Sigmoid colon (tissue), 7 donors: ENCODE measurements around the gene TARBP2. TPM values are rescaled to one million over a fixed set of nuclear protein-coding genes. Genes with fewer than 3 reads are reported as not detected.

Experiments used
- DNase-seq: peaks from one replicate; pipeline ENCODE4 v3.0.0-alpha.2; 2019
- H3K27ac ChIP-seq, 4 donors: fragments of 200-600 bp; sonication (generic); one replicate each; pipeline ENCODE4 v1.5.1; 2016 to 2019; ENCODE audit warnings: mild to moderate bottlenecking in 1 of 4
- H3K27me3 ChIP-seq, 3 donors: fragments of 200-600 bp; sonication (generic); one replicate each; pipeline ENCODE4 v1.5.1; 2019; ENCODE audit warnings: mild to moderate bottlenecking in 1 of 3
- H3K36me3 ChIP-seq, 4 donors: fragments of 200-600 bp; sonication (generic); one replicate each; pipeline ENCODE4 v1.5.1; 2016 to 2019
- H3K4me1 ChIP-seq, 4 donors: fragments of 200-600 bp; sonication (generic); one replicate each; pipeline ENCODE4 v1.5.1; 2017 to 2019
- H3K4me3 ChIP-seq, 4 donors: fragments of 200-600 bp; sonication (generic); one replicate each; pipeline ENCODE4 v1.5.1; 2017 to 2019; ENCODE audit warnings: mild to moderate bottlenecking in 2 of 4, moderate library complexity in 1 of 4
- H3K9me3 ChIP-seq, 4 donors: fragments of 200-600 bp in 3 of 4; sonication (generic) in 3 of 4; one replicate each; pipeline versions ENCODE4 v1.5.1 to v1.6.1; 2013 to 2019
- EP300 ChIP-seq, 4 donors: sonication (generic); formaldehyde crosslinking; IDR thresholded peaks; one replicate each; pipeline ENCODE4 v1.6.1; 2017; ENCODE audit warnings: antibody characterized with exemption in 4 of 4
- POLR2A ChIP-seq, 2 donors: fragments of 450-650 bp; IDR thresholded peaks; one replicate each; pipeline ENCODE4 v1.6.1; 2016; ENCODE audit warnings: antibody characterized with exemption in 2 of 2, mild to moderate bottlenecking in 2 of 2, moderate library complexity in 2 of 2
- POLR2AphosphoS5 ChIP-seq, 4 donors: sonication (generic); formaldehyde crosslinking; IDR thresholded peaks; one replicate each; pipeline ENCODE4 v1.6.1; 2017; ENCODE audit warnings: antibody characterized with exemption in 4 of 4
- WGBS, 2 donors: extraction: QIAGEN DNeasy Blood & Tissue Kit; methylation state at CpG; one replicate each; pipeline ENCODE4 v1.1.7; 2013; 5-methylcytosine and 5-hydroxymethylcytosine counted together
- intact Hi-C: fragments of 100-400 bp; cut with DNase I; formaldehyde crosslinking; loops from one replicate; pipeline ENCODE4 v1.15.1; 2023
- polyA plus RNA-seq, 3 donors: library from polyadenylated mRNA; stranded (reverse); fragments of 200-250 nt; gene quantifications; one replicate each; pipeline ENCODE4 v1.2.3, GENCODE V29; 2013
- total RNA-seq, 4 donors: library from RNA; depleted of rRNA; stranded (reverse); fragments of >200 nt; gene quantifications; one replicate each; pipeline ENCODE4 v1.1.0, GENCODE V29; 2016
- TF ChIP-seq, protein P1 (sequence below), 4 experiments: fragments of 450-650 bp in 3 of 4; fragments of 200-600 bp in 1 of 4; IDR thresholded peaks; one replicate each; pipeline ENCODE4 v1.5.1; 2016 to 2019; ENCODE audit warnings: antibody characterized with exemption in 4 of 4, mild to moderate bottlenecking in 3 of 4, moderate library complexity in 2 of 4
- donor health status: healthy with polysubstance abuse.
- donor health status: Bipolar disorder and iron deficiency.
- donor health status: healthy.

Gene TARBP2
- total and polyA plus RNA-seq, 7 donors = 16.1 to 29.9 (median 19.7) TPM

DNA sequence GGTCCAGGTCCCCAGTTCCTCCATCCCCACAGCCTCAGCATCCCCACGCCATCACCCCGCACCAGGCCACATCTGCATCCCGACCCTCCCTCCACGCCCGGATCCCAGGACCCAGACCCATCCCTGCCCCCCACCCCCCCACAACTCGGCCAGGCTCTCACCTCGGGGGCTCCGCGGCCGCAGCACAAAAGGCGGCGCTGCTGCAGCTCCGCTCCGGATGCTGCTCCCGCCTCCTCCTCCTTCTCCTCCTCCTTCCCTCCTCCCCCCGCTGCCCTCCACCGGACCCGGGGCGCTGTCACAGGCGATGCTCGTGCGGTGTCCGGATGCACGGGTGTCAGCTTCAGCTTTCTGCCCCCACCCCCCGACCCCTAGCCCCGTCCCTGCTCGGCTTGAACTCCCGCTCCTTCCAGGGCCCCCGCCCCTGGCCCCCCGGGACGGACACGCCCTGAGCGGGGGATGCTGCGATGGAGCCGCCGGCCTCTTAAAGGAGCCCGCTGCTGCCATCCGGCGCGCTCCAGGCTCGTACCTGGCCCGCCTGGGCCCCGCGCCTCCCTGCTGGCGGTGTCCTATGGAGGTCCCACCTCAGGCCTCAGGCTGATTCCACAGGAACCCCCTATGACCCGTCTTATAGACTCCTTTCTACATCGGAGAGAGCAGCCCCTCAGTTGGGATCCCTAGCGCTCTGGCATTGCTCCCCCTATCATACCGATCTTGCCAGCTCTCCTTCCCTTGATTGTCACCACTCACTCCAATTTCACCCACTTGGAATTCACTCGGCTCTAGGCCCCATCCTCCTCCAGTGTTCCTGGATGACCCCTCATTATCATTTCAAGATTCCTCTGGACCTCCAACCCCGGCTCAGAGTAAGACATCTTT, 1.6 kb upstream of the TARBP2 start, which contains the start of gene MAP3K12:
TSS of gene MAP3K12 (minus strand) at position 193 of the 876 bp plus-strand sequence. CDS start 12,067 bp downstream, outside the sequence.
- Histone ChIP-seq H3K36me3 (peaks cover 0 to 6% (median 0%) of the 10 kb centered on the region in 4 donors), H3K4me3 (peak within 1 kb of the TSS; percentile 43 to 79 (median 76)), H3K27ac (peak within 1 kb of the TSS; percentile 93 to 99 (median 98)), H3K4me1 (peaks cover 0 to 38% (median 28%) of the 10 kb centered on the region in 4 donors), H3K9me3 (no peaks in the 10 kb centered on the region), H3K27me3 (no peaks in the 10 kb centered on the region)
- peak; percentile 89 for DNase-seq
- intact Hi-C loops = loop anchor here (2.0 to 5.0 kb wide), 3 partner anchors 59 to 447 kb away; partner anchors contain the start of genes AAAS, PRR13 and TNS2
- TF ChIP-seq, protein P1, sequence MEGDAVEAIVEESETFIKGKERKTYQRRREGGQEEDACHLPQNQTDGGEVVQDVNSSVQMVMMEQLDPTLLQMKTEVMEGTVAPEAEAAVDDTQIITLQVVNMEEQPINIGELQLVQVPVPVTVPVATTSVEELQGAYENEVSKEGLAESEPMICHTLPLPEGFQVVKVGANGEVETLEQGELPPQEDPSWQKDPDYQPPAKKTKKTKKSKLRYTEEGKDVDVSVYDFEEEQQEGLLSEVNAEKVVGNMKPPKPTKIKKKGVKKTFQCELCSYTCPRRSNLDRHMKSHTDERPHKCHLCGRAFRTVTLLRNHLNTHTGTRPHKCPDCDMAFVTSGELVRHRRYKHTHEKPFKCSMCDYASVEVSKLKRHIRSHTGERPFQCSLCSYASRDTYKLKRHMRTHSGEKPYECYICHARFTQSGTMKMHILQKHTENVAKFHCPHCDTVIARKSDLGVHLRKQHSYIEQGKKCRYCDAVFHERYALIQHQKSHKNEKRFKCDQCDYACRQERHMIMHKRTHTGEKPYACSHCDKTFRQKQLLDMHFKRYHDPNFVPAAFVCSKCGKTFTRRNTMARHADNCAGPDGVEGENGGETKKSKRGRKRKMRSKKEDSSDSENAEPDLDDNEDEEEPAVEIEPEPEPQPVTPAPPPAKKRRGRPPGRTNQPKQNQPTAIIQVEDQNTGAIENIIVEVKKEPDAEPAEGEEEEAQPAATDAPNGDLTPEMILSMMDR (IDR thresholded peaks at IDR 0.05) = no peak
- TF ChIP-seq POLR2A (IDR thresholded peaks at IDR 0.05) = no peak
- no peak for TF ChIP-seq EP300 (IDR thresholded peaks at IDR 0.05)
- peak; percentile 34 to 79 (median 58) for TF ChIP-seq POLR2AphosphoS5 (IDR thresholded peaks at IDR 0.05)
- 1 to 2% methylated on average over 51 of the region's 51 CpGs for WGBS, 2 donors

DNA sequence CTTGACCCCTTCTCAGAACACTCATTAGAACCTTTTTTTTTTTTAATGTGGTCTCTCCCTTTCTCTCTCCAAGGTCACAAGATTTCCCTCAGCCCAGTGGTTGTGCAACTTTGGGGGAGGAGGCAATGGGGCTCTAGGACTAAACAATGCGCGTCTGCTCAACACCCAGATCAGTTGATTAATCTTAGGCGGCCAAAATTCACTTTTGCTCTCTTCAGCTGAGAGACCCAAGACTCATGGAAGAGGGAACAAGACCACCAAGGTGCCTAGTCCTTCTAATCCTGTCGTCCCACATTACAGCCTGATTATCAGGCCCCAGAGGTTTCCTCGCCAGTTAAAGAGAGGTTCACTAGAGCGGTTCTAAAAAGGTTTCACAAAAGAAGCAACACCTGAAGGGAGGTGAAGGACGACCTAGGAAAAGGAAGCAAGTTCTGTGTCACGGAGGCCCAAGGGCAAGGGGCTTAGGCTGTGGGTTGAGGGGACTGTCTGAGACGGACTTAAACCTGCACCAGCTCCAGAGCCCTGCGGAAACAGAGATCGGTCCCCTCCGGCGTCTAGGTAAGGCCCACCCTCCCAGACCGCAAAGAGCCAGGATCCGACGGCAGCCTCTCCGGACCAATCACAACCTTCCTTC, 824 bp upstream of the TARBP2 start:
- H3K27ac ChIP-seq = peak overlapping the region; percentile 93 to 99 (median 98)
- H3K27me3 ChIP-seq = no peaks in the 10 kb centered on the region
- peak; percentile 98 to 99 (median 98) for TF ChIP-seq POLR2AphosphoS5 (IDR thresholded peaks at IDR 0.05)
- TF ChIP-seq, protein P1 (IDR thresholded peaks at IDR 0.05) = no peak
- no peak for TF ChIP-seq EP300 (IDR thresholded peaks at IDR 0.05)
- TF ChIP-seq POLR2A (IDR thresholded peaks at IDR 0.05) = peak; percentile 98
- DNase-seq = peak; percentile 93
- intact Hi-C loops = loop anchor here (2.0 to 5.0 kb wide), 3 partner anchors 59 to 448 kb away; partner anchors contain the start of genes AAAS, PRR13 and TNS2
- peaks cover 0 to 14% (median 4%) of the 10 kb centered on the region in 4 donors for H3K36me3 ChIP-seq
- no peaks in the 10 kb centered on the region for H3K9me3 ChIP-seq
- WGBS, 2 donors = 2% methylated on average over 17 of the region's 17 CpGs
- peak overlapping the region; percentile 43 to 79 (median 76) for H3K4me3 ChIP-seq
- H3K4me1 ChIP-seq = peaks cover 0 to 38% (median 28%) of the 10 kb centered on the region in 4 donors

DNA sequence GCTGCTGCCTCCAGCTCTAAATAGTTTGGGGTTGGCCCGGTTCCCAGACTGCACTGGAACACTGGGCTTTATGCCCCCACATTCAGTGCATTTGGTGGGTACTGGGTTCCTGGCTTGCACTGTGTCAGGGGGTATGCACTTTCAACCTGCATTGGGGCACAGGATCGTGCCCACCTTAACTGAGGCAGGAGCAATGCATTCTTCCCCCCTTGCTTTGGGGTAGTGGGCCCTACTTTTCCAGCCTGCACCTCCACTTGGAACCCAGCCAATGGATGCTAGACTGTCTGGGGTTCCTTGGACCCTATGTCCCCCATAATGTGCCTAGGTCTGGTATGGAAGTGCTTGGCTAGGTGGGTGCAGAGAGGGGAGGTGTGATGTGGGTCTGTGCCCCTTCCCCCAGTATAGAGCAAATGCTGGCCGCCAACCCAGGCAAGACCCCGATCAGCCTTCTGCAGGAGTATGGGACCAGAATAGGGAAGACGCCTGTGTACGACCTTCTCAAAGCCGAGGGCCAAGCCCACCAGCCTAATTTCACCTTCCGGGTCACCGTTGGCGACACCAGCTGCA, 615 bp downstream of the TARBP2 start:
- intact Hi-C loops = loop anchor here (2.0 to 5.0 kb wide), 3 partner anchors 61 to 449 kb away; partner anchors contain the start of genes AAAS, PRR13 and TNS2
- Histone ChIP-seq H3K4me3 (peak overlapping the region; percentile 74 to 79 (median 76)), H3K27me3 (no peaks in the 10 kb centered on the region), H3K27ac (peak overlapping the region; percentile 93 to 99 (median 98)), H3K9me3 (no peaks in the 10 kb centered on the region), H3K36me3 (peaks cover 0 to 28% (median 10%) of the 10 kb centered on the region in 4 donors), H3K4me1 (peaks cover 0 to 38% (median 26%) of the 10 kb centered on the region in 4 donors)
- 65 to 74% methylated on average over 10 of the region's 10 CpGs for WGBS, 2 donors
- peak; percentile 77 for DNase-seq
- no peak for TF ChIP-seq POLR2A (IDR thresholded peaks at IDR 0.05)
- TF ChIP-seq, protein P1 (IDR thresholded peaks at IDR 0.05) = no peak

DNA sequence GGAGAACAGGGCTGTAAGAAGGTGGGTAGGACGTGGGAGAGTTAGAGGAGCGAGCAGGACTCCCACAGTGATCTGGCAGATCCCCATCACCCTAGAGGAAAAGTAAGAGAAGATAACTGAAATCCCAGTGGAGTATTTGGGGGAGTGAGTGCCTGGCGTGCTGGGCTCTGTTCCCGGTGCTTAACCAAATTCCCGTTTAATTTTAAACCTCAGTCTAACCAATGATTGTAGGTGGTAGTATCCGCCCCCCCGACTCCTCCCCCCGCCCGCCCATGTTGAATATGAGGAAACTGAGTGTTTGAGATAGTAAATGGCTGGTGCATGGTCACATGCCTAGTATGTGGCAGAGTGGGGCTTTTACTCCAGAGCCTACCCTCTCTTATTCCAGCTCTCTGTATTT, 1.2 kb downstream of the TARBP2 start:
- H3K9me3 ChIP-seq = no peaks in the 10 kb centered on the region
- no peak overlapping the region for H3K4me3 ChIP-seq
- no peaks in the 10 kb centered on the region for H3K27me3 ChIP-seq
- H3K27ac ChIP-seq = peak overlapping the region; percentile 93 to 99 (median 98)
- H3K36me3 ChIP-seq = peaks cover 0 to 34% (median 15%) of the 10 kb centered on the region in 4 donors
- DNase-seq = peak; percentile 49
- intact Hi-C loops = loop anchor here (5.0 kb wide), 2 partner anchors 180 to 450 kb away; partner anchors contain the start of genes AAAS and TNS2
- H3K4me1 ChIP-seq = peaks cover 0 to 38% (median 26%) of the 10 kb centered on the region in 4 donors
- 75 to 81% methylated on average over 9 of the region's 9 CpGs for WGBS, 2 donors
- TF ChIP-seq, protein P1 (IDR thresholded peaks at IDR 0.05) = no peak
- TF ChIP-seq POLR2AphosphoS5 (IDR thresholded peaks at IDR 0.05) = no peak
- TF ChIP-seq POLR2A (IDR thresholded peaks at IDR 0.05) = no peak
- TF ChIP-seq EP300 (IDR thresholded peaks at IDR 0.05) = no peak
